NCI-H345 treated with DMSO at 0.1 percent for 48 hours (cell line): Measurements from ENCODE around the gene TTLL6.
"Not testable (repeated sequence)": the region's sequence is repeated elsewhere in the genome, so short reads cannot be mapped to it uniquely, and the experiment has no call there.

Experiments used
- DNase-seq: peaks from one replicate; lab custom pipeline; 2025; ENCODE audit not compliant: unreplicated experiment; lab: John Stamatoyannopoulos, UW

The TTLL6 gene

GRCh38 chr17:48816438-48816773 lies 623 bp downstream of the TTLL6 start:
- DNase-seq: no peak

GRCh38 chr17:48815311-48815710 lies 1.7 kb downstream of the TTLL6 start:
- no peak for DNase-seq

DNA sequence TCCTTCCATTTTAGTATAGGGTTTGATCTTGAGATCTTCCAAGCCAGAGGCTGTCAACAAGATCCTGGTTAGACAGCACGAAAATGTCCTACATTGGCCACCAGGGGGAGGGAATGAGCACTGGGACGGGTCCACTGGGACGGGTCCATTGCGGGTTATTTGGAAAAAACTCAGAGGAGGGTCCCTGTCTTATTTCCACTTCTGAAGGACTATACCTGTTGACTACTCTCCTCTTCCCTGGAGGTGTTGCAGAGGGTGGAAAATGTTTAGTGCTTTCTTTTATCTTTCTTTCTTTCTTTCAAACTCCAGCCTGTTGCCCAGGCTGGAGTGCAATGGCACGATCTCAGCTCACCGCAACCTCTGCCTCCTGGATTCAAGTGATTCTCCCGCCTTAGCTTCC lies 2.5 kb downstream of the TTLL6 start:
- DNase-seq: no peak

GRCh38 chr17:48812001-48812400 lies 5.0 kb downstream of the TTLL6 start:
- no peak for DNase-seq

DNA sequence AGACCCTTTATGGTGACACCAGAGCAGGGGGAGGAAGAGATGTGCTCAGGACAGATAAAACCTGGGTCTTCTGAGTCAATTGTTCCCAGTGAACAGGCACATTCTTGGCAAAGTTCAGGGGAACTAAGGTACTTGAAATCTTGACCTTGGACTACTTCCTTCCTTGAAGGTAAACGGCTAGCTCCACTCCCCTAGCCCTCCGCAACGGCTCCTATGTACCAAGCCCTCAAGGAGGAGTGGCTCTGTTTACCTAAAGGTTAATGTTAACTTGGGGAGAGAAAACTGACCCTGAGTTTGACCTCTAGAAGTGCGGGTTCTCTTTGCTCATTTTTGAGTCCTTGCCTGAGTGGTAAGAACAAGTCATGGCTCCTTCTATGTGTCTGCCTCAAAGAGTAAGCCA lies 7.8 kb downstream of the TTLL6 start:
- DNase-seq: no peak

DNA sequence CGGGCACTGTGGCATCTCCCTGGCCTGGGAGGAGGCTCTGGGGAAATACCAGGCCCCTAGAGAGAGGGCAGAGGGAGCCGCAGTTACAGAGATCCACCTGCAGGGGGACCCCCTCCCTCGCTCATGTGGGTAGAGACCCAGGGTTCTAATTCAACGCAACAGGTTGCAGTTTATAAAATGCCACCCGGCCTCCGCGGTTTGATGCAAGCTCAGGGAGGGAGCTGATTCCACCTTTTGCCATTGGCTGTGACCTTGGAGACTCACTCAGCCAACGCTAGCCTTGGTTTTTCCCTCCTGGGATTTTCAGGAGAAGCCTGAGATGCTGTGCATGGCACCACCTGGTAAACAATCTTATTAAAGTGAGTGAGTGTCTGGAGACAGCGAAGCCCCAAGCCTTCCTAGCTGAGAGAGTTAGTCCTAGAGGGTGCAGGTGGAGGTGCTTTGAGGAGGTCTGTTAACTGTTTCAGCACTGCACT lies 12.1 kb downstream of the TTLL6 start:
- DNase-seq: peak; percentile 58

- no peak for DNase-seq
Observed at GRCh38 chr17:48800626-48801217, 16.3 kb downstream of the TTLL6 start.

DNA sequence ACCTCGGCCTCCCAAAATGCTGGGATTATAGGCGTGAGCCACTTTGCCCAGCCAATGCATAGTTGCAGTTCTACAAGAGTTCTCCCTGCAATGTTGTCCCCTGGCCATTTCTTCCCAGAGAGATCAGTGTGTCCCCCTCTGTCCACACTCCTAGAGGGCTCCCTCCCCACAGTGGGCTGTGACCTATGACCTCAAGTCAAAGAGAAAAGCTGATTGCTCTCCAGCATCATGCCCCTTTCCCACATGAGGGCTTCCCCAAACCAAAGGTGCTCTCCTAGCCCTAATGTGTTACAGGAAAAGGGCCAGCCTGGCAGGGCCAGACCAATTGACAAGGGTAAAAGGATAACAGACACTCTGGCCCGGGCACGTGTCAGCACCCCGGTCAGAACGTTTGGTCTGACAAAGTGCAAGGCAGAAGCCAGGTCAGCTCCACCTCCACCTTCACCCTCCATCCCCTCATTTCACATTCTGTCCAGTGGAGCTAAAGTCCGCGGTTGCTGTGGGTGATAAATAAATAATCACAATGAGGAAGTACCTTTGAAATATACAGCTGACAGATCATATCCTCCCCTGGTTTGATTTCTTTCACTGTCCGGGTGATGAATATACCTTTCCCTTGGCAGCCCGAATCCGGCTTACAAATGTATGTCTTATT lies 17.8 kb downstream of the TTLL6 start:
- no peak for DNase-seq

DNA sequence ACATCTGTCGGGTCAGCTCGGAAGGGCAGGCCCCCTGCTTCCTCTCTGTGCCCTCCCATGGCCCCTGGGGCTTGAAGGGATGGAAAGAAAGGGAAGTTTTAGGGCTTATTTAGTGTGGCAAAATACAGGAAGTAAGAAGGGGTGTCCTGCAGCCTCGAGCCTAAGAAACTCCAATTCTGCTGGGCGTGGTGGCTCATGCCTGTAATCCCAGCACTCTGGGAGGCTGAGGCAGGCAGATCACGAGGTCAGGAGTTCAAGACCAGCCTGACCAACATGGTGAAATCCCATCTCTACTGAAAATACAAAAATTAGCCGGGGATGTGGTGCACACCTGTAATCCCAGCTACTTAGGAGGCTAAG lies 20.9 kb downstream of the TTLL6 start:
- DNase-seq: not testable (repeated sequence)

DNA sequence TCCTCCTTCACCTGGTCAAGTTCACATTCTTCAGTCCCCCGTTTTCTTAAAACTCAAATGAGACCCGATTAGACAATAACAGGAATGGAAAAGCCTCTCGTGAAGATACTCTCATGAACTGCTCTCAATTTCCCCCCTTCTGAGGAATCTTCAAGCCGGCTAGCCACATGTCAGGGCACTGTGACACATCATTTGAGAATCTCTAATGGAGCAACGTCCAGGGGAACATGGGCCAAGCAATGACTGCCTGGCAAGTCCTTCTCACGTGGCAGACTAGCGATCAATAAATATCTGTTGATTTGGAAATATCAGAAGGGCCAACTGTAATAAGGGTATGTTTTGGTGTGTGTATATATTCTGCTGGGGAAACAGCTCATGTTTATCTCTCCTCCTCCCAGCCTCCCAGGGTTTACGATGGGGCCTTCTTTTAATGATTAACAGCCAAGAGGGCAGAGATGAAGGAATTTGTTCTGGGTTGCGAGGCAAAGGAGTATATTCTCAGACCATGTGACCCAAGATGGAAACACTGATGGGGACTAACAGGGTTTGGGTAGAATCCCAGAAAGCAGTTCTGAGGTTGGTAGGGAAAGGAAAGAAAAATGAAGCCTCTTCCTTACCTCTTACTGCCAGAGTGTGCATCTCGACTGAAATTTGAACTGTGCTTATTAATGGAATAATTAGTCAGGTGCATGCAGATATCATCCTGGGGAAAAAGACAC lies 21.4 kb downstream of the TTLL6 start:
- no peak for DNase-seq

GRCh38 chr17:48792033-48792798 lies 24.8 kb downstream of the TTLL6 start:
- no peak for DNase-seq

- peak; percentile 26 for DNase-seq
Observed at GRCh38 chr17:48791128-48792032, 25.6 kb downstream of the TTLL6 start.

DNA sequence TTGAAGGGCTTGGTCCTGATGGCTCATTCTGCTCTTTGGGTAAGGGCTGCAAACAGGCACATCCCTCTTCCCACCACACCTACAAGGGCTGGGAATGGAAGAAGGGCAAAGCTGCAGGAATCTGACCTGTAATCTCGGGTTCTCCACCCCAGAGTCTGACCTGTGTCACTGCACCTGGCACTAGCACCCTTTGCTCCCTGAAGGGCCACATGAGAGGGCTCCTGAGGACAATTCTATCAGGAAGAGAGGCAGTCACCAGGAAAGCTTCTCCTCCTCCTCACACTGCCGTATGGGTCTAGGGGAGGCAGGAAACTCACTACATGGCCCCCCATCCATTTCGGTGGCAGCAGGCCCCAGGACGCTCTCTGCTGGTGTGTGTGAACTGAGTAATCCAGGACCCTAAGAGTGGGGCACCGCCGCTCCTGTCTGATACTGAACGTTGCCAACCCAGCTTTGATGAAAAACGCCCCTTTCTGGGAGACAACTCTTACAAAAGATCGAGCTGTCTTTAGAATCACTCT lies 26.4 kb downstream of the TTLL6 start:
- no peak for DNase-seq

DNA sequence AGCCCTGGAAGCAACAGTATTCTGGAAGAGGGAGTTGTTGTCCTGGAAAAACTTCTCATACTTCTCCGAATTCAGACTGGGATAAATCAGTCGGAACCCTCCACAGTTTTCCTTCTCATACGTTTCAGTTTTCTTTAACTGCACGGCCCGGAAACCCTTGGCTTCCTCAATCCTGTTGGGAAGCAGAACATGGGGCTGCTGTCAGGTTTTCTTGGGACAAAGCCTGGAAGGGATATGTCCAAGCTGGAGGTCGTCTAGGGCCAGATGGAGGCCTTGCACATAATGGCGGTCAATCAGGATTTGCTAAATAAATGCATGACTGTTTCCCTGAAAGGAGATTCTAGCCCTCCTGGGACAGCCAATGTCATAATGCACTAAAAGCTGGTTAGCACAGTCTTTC lies 29.2 kb downstream of the TTLL6 start:
- no peak for DNase-seq

GRCh38 chr17:48779421-48779820 lies 37.6 kb downstream of the TTLL6 start:
- DNase-seq: no peak

GRCh38 chr17:48776602-48777001 lies 40.4 kb downstream of the TTLL6 start:
- DNase-seq: no peak

GRCh38 chr17:48773245-48773644 lies 43.8 kb downstream of the TTLL6 start:
- no peak for DNase-seq

- no peak for DNase-seq
Observed at GRCh38 chr17:48770954-48771353, 46.1 kb downstream of the TTLL6 start.

GRCh38 chr17:48769009-48769675 lies 47.9 kb downstream of the TTLL6 start:
- DNase-seq: no peak

- no peak for DNase-seq
Observed at GRCh38 chr17:48767263-48767774, 49.7 kb downstream of the TTLL6 start.
